GM23338 (cell line): ENCODE measurements around the gene INO80C. TPM values are rescaled to one million over a fixed set of nuclear protein-coding genes. Genes with fewer than 3 reads are reported as not detected.

ENCODE experiments used
- ATAC-seq: fragments of 200-7000 bp; cut with Tn5 transposase; 3 replicates; pipeline ENCODE4 v1.9.1; 2020
- DNase-seq: peaks from one replicate; pipeline ENCODE4 v3.0.0-alpha.2; 2015; ENCODE audit warnings: low spot score
- H2AFZ ChIP-seq: fragments of 200-600 bp; sonication (generic); 2 replicates; pipeline ENCODE4 v1.8.0; 2016; ENCODE audit warnings: antibody characterized with exemption, mild to moderate bottlenecking, moderate library complexity
- H3F3A ChIP-seq: fragments of 200-600 bp; sonication (generic); replicated peaks from 2 replicates; pipeline ENCODE4 v1.8.0; 2017; ENCODE audit warnings: antibody characterized with exemption, mixed run types, low read depth
- H3K27ac ChIP-seq: fragments of 200-600 bp; sonication (generic); 2 replicates; pipeline ENCODE4 v1.6.1; 2016; ENCODE audit warnings: low read depth
- H3K27me3 ChIP-seq: fragments of 200-600 bp; sonication (generic); 2 replicates; pipeline ENCODE4 v1.8.0; 2016; ENCODE audit warnings: mild to moderate bottlenecking, mixed run types, moderate library complexity; ENCODE audit not compliant: insufficient read depth
- H3K36me3 ChIP-seq: fragments of 200-600 bp; sonication (generic); 2 replicates; pipeline ENCODE4 v1.8.0; 2016; ENCODE audit warnings: mild to moderate bottlenecking; ENCODE audit not compliant: insufficient read depth
- H3K4me1 ChIP-seq: fragments of 200-600 bp; sonication (generic); 2 replicates; pipeline ENCODE4 v1.8.0; 2016; ENCODE audit warnings: mild to moderate bottlenecking, moderate library complexity; ENCODE audit not compliant: insufficient read depth
- H3K4me2 ChIP-seq: fragments of 200-600 bp; sonication (generic); 2 replicates; pipeline ENCODE4 v1.7.1; 2017; ENCODE audit warnings: mixed run types
- H3K4me3 ChIP-seq: fragments of 200-600 bp; sonication (generic); 2 replicates; pipeline ENCODE4 v1.6.1; 2016; ENCODE audit warnings: mixed run types
- H3K79me2 ChIP-seq: fragments of 200-600 bp; sonication (generic); replicated peaks from 2 replicates; pipeline ENCODE4 v1.8.0; 2017; ENCODE audit warnings: mild to moderate bottlenecking; ENCODE audit not compliant: insufficient read depth
- H3K9me2 ChIP-seq: fragments of 200-600 bp; sonication (generic); 2 replicates; pipeline ENCODE4 v1.8.0; 2017; ENCODE audit not compliant: insufficient read depth
- H4K20me1 ChIP-seq: fragments of 200-600 bp; sonication (generic); replicated peaks from 2 replicates; pipeline ENCODE4 v1.8.0; 2017; ENCODE audit warnings: mild to moderate bottlenecking; ENCODE audit not compliant: insufficient read depth
- H3K27ac Mint-ChIP-seq: 2 replicates; pipeline ENCODE4 v1.8.0; 2020; ENCODE audit warnings: inconsistent platforms, mild to moderate bottlenecking, moderate library complexity, mixed read lengths
- H3K27me3 Mint-ChIP-seq: 3 replicates; pipeline ENCODE4 v1.8.0; 2022; ENCODE audit warnings: low read depth, mild to moderate bottlenecking, moderate library complexity, mixed read lengths, inconsistent platforms; ENCODE audit not compliant: insufficient read depth, poor library complexity
- H3K36me3 Mint-ChIP-seq: 3 replicates; pipeline ENCODE4 v1.8.0; 2021; ENCODE audit warnings: low read depth, mild to moderate bottlenecking, inconsistent platforms, moderate library complexity, mixed read lengths
- H3K4me1 Mint-ChIP-seq: 3 replicates; pipeline ENCODE4 v1.8.0; 2020; ENCODE audit warnings: mild to moderate bottlenecking, inconsistent platforms, mixed read lengths
- H3K4me3 Mint-ChIP-seq: 3 replicates; pipeline ENCODE4 v1.8.0; 2021; ENCODE audit warnings: moderate library complexity, mild to moderate bottlenecking, inconsistent platforms, mixed read lengths
- H3K9me3 Mint-ChIP-seq: 3 replicates; pipeline ENCODE4 v1.8.0; 2020; ENCODE audit warnings: moderate library complexity, mild to moderate bottlenecking, inconsistent platforms, mixed read lengths
- CREB1 ChIP-seq: fragments of 250-450 bp; sonication (Bioruptor Pico); IDR thresholded peaks from 2 replicates; pipeline ENCODE4 v1.5.0; 2020; ENCODE audit warnings: low read depth, mild to moderate bottlenecking, moderate library complexity
- CTCF ChIP-seq, 2 experiments: fragments of 200-600 bp in 1 of 2; sonication (generic) in 1 of 2; conservative IDR thresholded peaks; 2 replicates each; pipeline versions ENCODE4 v1.5.1 to v1.6.1; 2016 to 2017; ENCODE audit warnings: antibody characterized with exemption in 2 of 2, low read depth in 2 of 2, mild to moderate bottlenecking in 2 of 2, moderate library complexity in 1 of 2
- ETS1 ChIP-seq: IDR thresholded peaks from 2 replicates; pipeline ENCODE4 v1.6.1; 2016; ENCODE audit warnings: antibody characterized with exemption
- EZH2phosphoT487 ChIP-seq: fragments of 200-600 bp; sonication (generic); IDR thresholded peaks from one replicate; pipeline ENCODE4 v1.8.1; 2018; ENCODE audit warnings: antibody characterized with exemption; ENCODE audit not compliant: unreplicated experiment
- JUNB ChIP-seq: IDR thresholded peaks from one replicate; pipeline ENCODE4 v1.6.1; 2016; ENCODE audit warnings: antibody characterized with exemption; ENCODE audit not compliant: unreplicated experiment
- NANOG ChIP-seq: IDR thresholded peaks from 2 replicates; pipeline ENCODE4 v1.6.1; 2016; ENCODE audit warnings: antibody characterized with exemption, borderline replicate concordance
- POLR2AphosphoS5 ChIP-seq: IDR thresholded peaks from 2 replicates; pipeline ENCODE4 v1.6.1; 2016; ENCODE audit warnings: antibody characterized with exemption, low read depth
- ZNF331 ChIP-seq: fragments of 250-450 bp; sonication (Bioruptor Pico); IDR thresholded peaks from 2 replicates; pipeline ENCODE4 v1.5.0; 2020; ENCODE audit warnings: low read depth, mild to moderate bottlenecking, moderate library complexity
- polyA plus RNA-seq: library from polyadenylated mRNA; unstranded; fragments of >200 nt; fragmentation: Nextera tagmentation; extraction: Ambion mirVana; gene quantifications from 2 replicates; pipeline ENCODE4 v1.2.1, GENCODE V29; 2016
- total RNA-seq: library from RNA; depleted of rRNA; stranded (reverse); fragments of >200 nt; shearing (Covaris generic); gene quantifications from 2 replicates; pipeline ENCODE4 v1.2.3, GENCODE V29; 2014
- TF ChIP-seq, protein P1 (sequence below): IDR thresholded peaks from one replicate; pipeline ENCODE4 v1.6.1; 2018; ENCODE audit warnings: antibody characterized with exemption; ENCODE audit not compliant: unreplicated experiment

The INO80C gene
- total and polyA plus RNA-seq, 2 experiments from 2014 or later = 16.3 to 52.3 TPM

DNA sequence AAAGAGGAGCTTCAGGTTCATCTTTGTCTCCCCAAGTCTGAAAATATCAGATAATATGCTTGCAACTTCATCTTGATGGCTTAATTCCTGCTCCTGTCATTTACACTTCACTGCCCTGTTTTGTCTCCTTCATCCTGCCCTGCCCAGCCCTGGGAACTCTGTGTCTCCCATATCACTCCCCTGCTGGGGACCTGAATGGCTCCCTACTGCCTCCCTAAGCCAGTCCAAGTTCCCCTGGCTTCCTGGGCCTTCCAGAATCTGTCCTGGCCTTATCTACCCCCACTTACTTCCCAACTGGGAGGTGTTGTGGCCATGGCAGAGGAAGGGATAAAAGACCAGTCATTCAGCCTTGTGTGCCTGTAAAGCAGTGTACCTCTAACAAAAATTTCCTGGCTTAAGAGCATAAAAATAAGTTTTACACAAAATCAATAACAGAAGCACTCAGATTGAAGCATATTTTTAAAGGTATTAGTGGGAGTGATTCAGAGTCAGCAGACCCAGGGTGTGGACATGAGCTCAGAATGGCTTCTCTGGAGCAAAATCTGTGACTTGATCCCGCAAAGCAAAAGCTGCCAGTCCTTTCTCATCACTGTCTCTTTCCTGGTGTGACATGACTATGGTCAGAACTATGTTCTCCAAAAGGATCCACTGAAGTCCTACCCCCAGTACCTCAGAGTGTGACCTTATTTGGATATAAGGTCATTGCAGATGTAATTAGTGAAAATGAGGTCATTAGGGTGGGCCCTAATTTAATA, 59.1 kb downstream of the INO80C start (continued):
- no peak for TF ChIP-seq ZNF331 (CRISPR knock-in tag)
- TF ChIP-seq ETS1 = no peak
- TF ChIP-seq, protein P1, sequence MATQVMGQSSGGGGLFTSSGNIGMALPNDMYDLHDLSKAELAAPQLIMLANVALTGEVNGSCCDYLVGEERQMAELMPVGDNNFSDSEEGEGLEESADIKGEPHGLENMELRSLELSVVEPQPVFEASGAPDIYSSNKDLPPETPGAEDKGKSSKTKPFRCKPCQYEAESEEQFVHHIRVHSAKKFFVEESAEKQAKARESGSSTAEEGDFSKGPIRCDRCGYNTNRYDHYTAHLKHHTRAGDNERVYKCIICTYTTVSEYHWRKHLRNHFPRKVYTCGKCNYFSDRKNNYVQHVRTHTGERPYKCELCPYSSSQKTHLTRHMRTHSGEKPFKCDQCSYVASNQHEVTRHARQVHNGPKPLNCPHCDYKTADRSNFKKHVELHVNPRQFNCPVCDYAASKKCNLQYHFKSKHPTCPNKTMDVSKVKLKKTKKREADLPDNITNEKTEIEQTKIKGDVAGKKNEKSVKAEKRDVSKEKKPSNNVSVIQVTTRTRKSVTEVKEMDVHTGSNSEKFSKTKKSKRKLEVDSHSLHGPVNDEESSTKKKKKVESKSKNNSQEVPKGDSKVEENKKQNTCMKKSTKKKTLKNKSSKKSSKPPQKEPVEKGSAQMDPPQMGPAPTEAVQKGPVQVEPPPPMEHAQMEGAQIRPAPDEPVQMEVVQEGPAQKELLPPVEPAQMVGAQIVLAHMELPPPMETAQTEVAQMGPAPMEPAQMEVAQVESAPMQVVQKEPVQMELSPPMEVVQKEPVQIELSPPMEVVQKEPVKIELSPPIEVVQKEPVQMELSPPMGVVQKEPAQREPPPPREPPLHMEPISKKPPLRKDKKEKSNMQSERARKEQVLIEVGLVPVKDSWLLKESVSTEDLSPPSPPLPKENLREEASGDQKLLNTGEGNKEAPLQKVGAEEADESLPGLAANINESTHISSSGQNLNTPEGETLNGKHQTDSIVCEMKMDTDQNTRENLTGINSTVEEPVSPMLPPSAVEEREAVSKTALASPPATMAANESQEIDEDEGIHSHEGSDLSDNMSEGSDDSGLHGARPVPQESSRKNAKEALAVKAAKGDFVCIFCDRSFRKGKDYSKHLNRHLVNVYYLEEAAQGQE = no peak
- no peak for TF ChIP-seq CREB1 (CRISPR knock-in tag)

- no peak for DNase-seq
- no peaks in the 10 kb centered on the region for H3F3A ChIP-seq
- Mint-ChIP-seq H3K4me1 (peaks cover 8% of the 10 kb centered on the region), H3K27me3 (peaks cover 3% of the 10 kb centered on the region), H3K36me3 (no peaks in the 10 kb centered on the region), H3K9me3 (no peaks in the 10 kb centered on the region), H3K27ac (no peak overlapping the region), H3K4me3 (no peak overlapping the region)
- no peak for ATAC-seq
- no peaks in the 10 kb centered on the region for H3K27me3 ChIP-seq
- H3K36me3 ChIP-seq = no peaks in the 10 kb centered on the region
- H3K4me1 ChIP-seq = no peaks in the 10 kb centered on the region; the same call in 1 of the 2 replicates
- H3K27ac ChIP-seq = no peak overlapping the region
- H3K9me2 ChIP-seq = no peaks in the 10 kb centered on the region
- H3K79me2 ChIP-seq = no peaks in the 10 kb centered on the region
- H3K4me3 ChIP-seq = no peak overlapping the region
- no peaks in the 10 kb centered on the region for H4K20me1 ChIP-seq
- H3K4me2 ChIP-seq = no peak overlapping the region
- H2AFZ ChIP-seq = no peak overlapping the region
- TF ChIP-seq POLR2AphosphoS5 = no peak
- TF ChIP-seq NANOG = no peak
- TF ChIP-seq CTCF (conservative IDR thresholded peaks at IDR 0.05; ENCODE audit: low read depth in 2 of 2) = no peak
- TF ChIP-seq ZNF331 (CRISPR knock-in tag) = no peak
- no peak for TF ChIP-seq JUNB
- no peak for TF ChIP-seq EZH2phosphoT487
- no peak for TF ChIP-seq CREB1 (CRISPR knock-in tag)
- TF ChIP-seq, protein P1 = no peak
These were observed 59.9 kb downstream of the INO80C start for GRCh38 chr18:35437836-35438235.
